ENCODE data around the gene HIGD2A. TPM values are rescaled to one million over a fixed set of nuclear protein-coding genes. Genes with fewer than 3 reads are reported as not detected.

The HIGD2A gene
- total and polyA plus RNA-seq, 2 of the 13 experiments (the other 11 are each of a cell fraction or from before 2014, with no cell fraction given) = 89.2 to 146 TPM

DNA sequence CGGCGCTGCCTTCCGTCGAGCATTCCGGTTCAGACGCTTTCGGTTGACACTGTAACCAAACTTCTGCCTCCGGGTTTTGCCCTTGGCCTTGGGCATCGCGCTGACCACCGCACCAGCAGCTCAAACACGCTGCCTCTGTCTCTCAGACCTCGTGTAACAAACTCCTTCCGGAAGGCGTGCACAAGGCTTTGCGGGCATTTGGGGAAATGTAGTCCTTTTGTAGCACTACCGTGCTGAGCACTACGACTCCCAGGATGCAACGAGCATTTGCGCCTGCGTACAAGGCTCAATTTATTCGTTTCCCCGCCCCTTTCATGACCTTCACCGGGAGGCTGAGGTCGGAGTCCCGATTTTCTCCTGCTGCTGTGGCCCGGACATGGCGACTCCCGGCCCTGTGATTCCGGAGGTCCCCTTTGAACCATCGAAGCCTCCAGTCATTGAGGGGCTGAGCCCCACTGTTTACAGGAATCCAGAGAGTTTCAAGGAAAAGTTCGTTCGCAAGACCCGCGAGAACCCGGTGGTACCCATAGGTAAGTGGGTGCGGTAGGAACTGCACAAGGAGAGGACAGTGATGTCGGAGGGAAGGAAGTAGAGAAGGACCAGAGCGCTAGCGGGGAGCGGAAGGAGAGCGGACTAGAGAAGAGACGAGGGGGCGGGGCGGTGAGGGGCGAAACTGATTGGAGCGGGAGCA is at the start of gene HIGD2A, which contains the start of gene NOP16 (continued):
- TF ChIP-seq, protein P1, sequence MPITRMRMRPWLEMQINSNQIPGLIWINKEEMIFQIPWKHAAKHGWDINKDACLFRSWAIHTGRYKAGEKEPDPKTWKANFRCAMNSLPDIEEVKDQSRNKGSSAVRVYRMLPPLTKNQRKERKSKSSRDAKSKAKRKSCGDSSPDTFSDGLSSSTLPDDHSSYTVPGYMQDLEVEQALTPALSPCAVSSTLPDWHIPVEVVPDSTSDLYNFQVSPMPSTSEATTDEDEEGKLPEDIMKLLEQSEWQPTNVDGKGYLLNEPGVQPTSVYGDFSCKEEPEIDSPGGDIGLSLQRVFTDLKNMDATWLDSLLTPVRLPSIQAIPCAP (CRISPR knock-in tag; IDR thresholded peaks at IDR 0.05; ENCODE audit: low read depth) = no peak
- no peak for TF ChIP-seq RELA (CRISPR knock-in tag; IDR thresholded peaks at IDR 0.05)
- peak; percentile 54 for TF ChIP-seq ZNF331 (CRISPR knock-in tag; IDR thresholded peaks at IDR 0.05)
- TF ChIP-seq GATAD1 (CRISPR knock-in tag; IDR thresholded peaks at IDR 0.05) = peak; percentile 96
- no peak; the same call in 1 of the 2 replicates for TF ChIP-seq ETV6 (CRISPR knock-in tag; conservative IDR thresholded peaks at IDR 0.05)
- peak; percentile 15; the same call in 1 of the 2 replicates for TF ChIP-seq HOXD1 (CRISPR knock-in tag; IDR thresholded peaks at IDR 0.05)
- TF ChIP-seq SALL2 (CRISPR knock-in tag; IDR thresholded peaks at IDR 0.05) = peak; percentile 67; the same call in 1 of the 2 replicates
- no peak for TF ChIP-seq EHMT2 (IDR thresholded peaks at IDR 0.05; ENCODE audit: borderline replicate concordance, low read depth, low read length)
- TF ChIP-seq SP4 (CRISPR knock-in tag; IDR thresholded peaks at IDR 0.05) = peak; percentile 69
- TF ChIP-seq ZC3H13 (CRISPR knock-in tag; IDR thresholded peaks at IDR 0.05) = 0 out of 2 replicates have a peak, but pooled peaks have one; percentile 3
- TF ChIP-seq POLR2A (IDR thresholded peaks at IDR 0.05; ENCODE audit: insufficient read depth in 1 of 2, low read depth in 2 of 2, low read length in 2 of 2) = peak; percentile 78 to 91
- TF ChIP-seq MAFF (IDR thresholded peaks at IDR 0.05; ENCODE audit: low read depth, low read length) = no peak; the same call in 1 of the 2 replicates
- TF ChIP-seq ZNF792 (CRISPR knock-in tag; IDR thresholded peaks at IDR 0.05) = peak; percentile 79
- peak; percentile 85 for TF ChIP-seq ZNF276 (CRISPR knock-in tag; IDR thresholded peaks at IDR 0.05; ENCODE audit: low read depth)
- TF ChIP-seq ZNF143 (CRISPR knock-in tag; IDR thresholded peaks at IDR 0.05) = peak; percentile 92
- peak; percentile 91 for TF ChIP-seq ZNF510 (CRISPR knock-in tag; IDR thresholded peaks at IDR 0.05; ENCODE audit: low read depth)
- no peak for TF ChIP-seq ZNF513 (CRISPR knock-in tag; conservative IDR thresholded peaks at IDR 0.05)
- TF ChIP-seq ZNF580 (CRISPR knock-in tag; IDR thresholded peaks at IDR 0.05; ENCODE audit: borderline replicate concordance, low read depth) = peak; percentile 78; the same call in 1 of the 2 replicates
- TF ChIP-seq ZNF142 (CRISPR knock-in tag; IDR thresholded peaks at IDR 0.05) = peak; percentile 32; the same call in 1 of the 2 replicates
- no peak for TF ChIP-seq KAT2B (IDR thresholded peaks at IDR 0.05; ENCODE audit: borderline replicate concordance, low read depth, low read length)
- no peak for TF ChIP-seq WIZ (CRISPR knock-in tag; IDR thresholded peaks at IDR 0.05)

Data from HepG2 (cell line).